Right ventricle myocardium inferior (tissue), 1 donor: ENCODE data around the gene RCAN1. TPM values are rescaled to one million over a fixed set of nuclear protein-coding genes. Genes with fewer than 3 reads are reported as not detected.
A peak's percentile ranks its signal among the peaks of the same experiment; 100 is the strongest.

Experiments
- ATAC-seq: fragments of 200-7000 bp; cut with Tn5 transposase; one replicate; pipeline ENCODE4 v1.9.1; 2020; ENCODE audit warnings: mild to moderate bottlenecking, moderate library complexity
- DNase-seq: peaks from one replicate; pipeline ENCODE4 v3.0.0; 2021; ENCODE audit errors: missing footprints
- intact Hi-C: fragments of 100-400 bp; cut with DNase I; formaldehyde crosslinking; loops from one replicate; pipeline ENCODE4 v1.11.0; 2022
- total RNA-seq: library from RNA; stranded (reverse); fragmentation: NEBNext Ultra II Directional; extraction: Animal tissue kit (Norgen Biotek cat#: 25700); gene quantifications from one replicate; pipeline ENCODE4 v1.2.1, GENCODE V29; 2021
- donor health status: DM: no; HTN: yes; CAD: no; lungs with severe emphysema.

Gene RCAN1
- total RNA-seq, 1 donor from 2014 or later: 36.5 TPM

GRCh38 chr21:34528131-34528561 is 86.8 kb downstream of the RCAN1 start:
- intact Hi-C loops: no loop called here
- no peak for ATAC-seq
- no peak for DNase-seq

DNA sequence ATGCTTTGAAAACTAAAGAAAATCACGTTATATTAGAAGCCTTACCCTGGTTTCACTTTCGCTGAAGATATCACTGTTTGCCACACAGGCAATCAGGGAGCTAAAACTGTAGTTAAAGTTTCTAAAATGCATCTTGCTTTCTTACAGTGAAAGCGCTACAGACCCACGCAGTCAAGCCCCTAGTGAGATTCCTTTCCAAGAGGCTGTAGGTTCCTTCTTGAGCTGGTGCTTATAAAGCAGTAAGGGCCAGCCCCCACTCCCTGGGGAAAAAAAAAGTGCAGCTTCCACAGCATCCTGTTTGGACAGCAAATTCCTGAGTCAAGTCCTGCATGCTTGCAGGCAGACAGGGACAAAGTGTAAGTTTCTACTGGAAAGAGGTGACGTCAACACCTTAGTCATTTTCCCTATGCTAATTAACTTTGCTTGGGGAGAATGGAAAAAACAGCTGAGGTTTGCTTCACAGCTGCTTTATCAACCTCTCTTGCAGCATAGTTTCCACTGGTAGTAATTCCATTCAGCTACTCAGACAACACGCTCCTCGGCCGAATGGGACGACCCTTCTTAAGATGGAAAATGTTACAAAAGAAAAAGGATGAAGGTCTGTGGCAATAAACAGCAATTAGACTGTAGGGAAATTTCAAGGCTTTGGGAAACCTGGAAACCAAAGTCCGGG is 88.2 kb downstream of the RCAN1 start:
- intact Hi-C loops: loop anchor here (2.0 kb wide), 1 partner anchor 56 kb away; no protein-coding TSS in a partner anchor
- DNase-seq (peak; percentile 79), ATAC-seq (peak; percentile 89)

- intact Hi-C loops: loop anchor here (2.0 kb wide), 1 partner anchor 57 kb away; no protein-coding TSS in a partner anchor
- no peak for ATAC-seq
- no peak for DNase-seq
Observed at GRCh38 chr21:34526241-34526617, 88.7 kb downstream of the RCAN1 start.

GRCh38 chr21:34524646-34525601 is 90.0 kb downstream of the RCAN1 start:
- DNase-seq: no peak
- intact Hi-C loops: no loop called here
- no peak for ATAC-seq

DNA sequence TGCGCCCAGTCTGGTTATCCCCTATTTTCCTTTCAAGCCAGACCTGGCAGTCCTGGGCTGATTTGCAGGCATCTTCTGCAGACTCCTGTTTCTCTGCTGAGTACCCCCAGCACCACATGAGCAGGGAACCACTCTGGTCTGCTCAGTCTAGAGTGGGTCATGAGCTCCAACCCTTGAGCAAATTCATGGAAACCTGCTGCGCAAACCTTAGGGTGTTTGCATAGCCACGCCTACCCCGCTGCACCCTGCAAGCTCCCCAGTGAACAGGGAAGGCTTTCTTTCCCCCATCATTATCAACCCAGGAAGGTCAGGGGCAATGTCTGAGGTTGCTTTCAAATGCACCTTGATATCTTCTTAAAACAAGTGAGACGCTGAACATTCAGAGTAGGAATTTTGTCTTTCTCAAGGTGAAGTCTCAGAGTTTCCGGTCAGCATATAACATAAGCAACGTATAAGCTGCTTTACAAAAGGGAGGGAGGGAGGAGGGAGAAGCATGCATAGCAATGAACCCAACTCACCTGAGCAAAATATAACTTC is 91.8 kb downstream of the RCAN1 start:
- no peak for DNase-seq
- ATAC-seq: no peak
- intact Hi-C loops: no loop called here

- ATAC-seq (no peak), DNase-seq (no peak)
- intact Hi-C loops: no loop called here
Observed at GRCh38 chr21:34522284-34522683, 92.6 kb downstream of the RCAN1 start.

DNA sequence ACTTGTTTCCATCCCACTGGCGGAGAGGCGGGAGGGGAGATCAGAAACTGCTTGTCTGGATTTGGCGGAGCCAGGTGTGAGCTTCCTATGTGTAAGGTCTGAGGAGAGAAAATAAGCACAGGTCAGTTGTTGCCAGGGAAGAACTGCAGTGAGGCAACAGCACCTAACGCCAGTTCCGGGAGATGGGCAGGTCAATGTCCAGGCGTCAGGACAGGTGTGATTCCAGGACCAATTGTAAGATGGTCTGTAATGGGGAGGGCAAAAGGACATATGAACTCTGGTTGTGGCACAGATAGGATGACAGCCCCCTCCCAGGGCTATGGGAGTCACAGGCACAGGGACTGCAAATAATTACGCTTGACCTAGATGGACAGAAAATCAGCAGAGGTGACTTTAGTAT is 93.4 kb downstream of the RCAN1 start:
- ATAC-seq: no peak
- intact Hi-C loops: no loop called here
- DNase-seq: no peak

DNA sequence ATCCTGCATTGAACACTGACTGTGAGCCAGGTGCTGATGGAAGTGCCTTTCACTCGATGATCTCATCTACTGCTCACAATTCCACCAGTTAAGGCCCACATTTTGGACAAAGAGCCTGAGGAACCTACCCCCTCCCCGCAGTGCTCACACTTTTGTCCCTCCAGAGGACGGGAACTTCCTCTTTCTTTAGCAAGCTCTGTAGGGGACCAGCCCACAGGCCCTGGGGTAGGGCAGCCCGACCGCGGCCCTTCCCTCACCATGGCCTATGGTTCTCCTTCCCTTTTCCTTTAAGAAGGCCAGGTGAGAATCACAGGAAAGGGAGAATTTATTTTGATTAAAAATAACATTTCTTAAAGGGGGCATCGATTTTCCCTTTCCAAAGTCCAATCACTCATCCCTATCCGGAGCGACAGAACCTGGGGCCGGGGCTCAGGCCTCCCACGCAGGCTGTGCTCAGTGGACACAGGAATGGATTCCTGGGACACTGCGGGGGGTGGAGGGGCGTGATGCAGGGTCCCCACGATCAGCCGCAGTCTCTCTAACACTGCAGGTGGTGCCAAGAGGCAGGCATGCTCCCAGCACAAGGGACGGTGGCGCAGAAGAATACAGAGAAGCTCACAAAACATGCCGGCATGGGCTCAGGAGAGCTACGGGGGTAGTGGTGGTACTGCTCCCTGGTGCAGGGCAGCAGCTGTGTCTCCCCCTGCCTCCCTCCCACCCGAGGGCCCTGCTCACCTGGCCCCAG is 94.0 kb downstream of the RCAN1 start:
- peak; percentile 41 for ATAC-seq
- peak; percentile 72 for DNase-seq
- intact Hi-C loops: no loop called here

GRCh38 chr21:34520281-34520680 is 94.6 kb downstream of the RCAN1 start:
- intact Hi-C loops: no loop called here
- DNase-seq (no peak), ATAC-seq (no peak)

DNA sequence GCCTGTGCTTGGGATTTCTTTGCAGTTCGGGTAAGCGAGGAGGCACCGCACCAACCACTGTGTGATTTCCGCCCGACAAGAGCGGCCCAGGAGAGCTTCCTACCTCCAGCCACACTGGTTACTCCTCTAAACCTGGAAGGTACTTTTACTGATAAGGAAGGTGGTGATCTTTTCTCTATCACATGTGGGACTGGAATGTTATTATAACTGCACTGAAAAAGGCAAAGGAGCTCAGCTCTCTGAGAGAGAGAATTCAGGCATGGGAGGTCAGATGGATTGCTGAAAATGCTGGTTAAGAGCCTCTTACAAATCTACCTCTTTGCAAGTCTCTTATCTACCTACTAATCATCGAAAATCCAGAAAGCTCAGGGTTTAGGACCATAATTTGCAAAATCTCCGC is 95.2 kb downstream of the RCAN1 start:
- intact Hi-C loops: no loop called here
- DNase-seq (no peak), ATAC-seq (no peak)

- intact Hi-C loops: no loop called here
- no peak for DNase-seq
- ATAC-seq: no peak
Observed at GRCh38 chr21:34519016-34519415, 95.9 kb downstream of the RCAN1 start.

DNA sequence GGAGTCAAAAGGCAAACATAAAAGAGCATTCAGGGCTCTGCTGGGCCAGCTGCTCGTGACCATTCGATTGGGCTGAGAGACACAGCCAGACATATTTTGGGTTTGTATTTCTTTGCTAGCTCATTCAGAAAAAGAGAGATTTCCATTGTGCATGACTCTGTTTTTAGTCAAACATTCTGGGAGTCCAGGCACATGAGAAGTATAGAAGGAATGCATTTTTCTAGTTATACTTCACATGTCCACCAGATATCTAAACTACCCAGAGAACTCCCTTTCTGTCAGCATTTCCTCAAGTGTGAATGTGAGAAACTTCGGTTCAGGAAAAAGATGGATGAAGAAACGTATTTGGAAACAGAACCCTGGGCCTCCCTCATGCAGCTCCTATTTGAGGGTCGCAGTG is 96.6 kb downstream of the RCAN1 start:
- intact Hi-C loops: no loop called here
- ATAC-seq (no peak), DNase-seq (no peak)

DNA sequence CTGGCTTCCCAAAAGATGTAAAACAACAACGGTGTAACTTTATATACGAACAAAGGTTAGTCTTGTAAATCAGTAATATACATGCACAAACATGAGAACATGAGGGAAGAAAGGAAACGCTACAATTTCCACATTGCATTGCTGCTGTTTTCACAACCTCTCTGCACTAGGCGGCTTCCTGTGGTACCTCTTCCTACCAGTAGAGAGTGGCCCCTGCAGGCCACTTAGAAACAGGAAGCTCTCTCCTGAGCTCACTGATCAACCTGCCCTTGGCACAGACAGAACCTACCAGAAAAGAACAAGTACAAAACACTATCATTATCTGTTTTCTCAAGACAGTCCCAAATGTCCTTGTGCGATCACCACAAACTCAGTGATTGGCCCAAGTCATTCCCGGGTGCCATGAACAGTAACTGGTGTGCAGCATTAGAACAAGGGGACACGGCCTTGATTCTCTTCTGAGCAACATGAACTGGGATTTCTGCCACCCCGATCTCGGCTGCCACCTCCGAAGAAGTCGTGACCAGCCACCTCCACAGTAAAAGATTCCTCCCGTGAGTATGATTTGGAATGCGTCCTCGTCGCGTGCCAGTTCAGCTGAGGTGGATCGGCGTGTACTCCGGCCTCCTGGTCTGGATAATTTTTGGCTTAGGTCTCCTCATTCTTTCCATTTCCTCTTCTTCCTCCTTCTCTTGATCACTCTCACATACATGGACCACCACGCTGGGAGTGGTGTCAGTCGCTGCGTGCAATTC is 97.2 kb downstream of the RCAN1 start:
- DNase-seq: peak; percentile 60
- intact Hi-C loops: no loop called here
- no peak for ATAC-seq

- DNase-seq: no peak
- ATAC-seq: no peak
- intact Hi-C loops: no loop called here
Observed at GRCh38 chr21:34517039-34517438, 97.9 kb downstream of the RCAN1 start.

GRCh38 chr21:34514576-34515115 is 100.3 kb downstream of the RCAN1 start:
- no peak for DNase-seq
- ATAC-seq: no peak
- intact Hi-C loops: no loop called here

DNA sequence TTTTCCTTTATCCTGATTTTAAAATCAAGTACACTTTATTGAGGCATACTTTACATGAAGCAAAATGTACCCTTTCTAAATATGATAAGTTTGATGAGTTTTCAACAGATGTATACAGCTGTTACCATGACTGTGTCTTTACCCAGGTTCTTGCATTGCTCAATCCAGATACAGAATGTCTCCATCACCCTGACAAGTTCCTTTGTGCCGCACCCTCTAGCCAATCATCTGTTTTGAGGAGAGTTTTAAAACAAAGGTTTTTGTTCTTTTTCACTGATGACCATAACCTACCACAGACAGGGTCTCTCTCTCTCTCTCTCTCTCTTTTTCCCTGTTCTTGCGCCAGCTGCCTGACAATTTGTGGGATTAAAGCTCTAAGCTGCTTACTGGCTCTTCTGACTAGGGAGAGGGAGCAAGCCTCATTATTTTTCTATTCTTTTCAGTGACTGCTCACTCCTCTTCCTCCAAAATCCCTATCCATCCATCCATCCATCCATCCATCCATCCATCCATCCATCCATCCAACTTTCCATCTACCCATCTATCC is 101.7 kb downstream of the RCAN1 start:
- DNase-seq (no peak), ATAC-seq (peak; percentile 45)
- intact Hi-C loops: no loop called here

GRCh38 chr21:34511787-34512455 is 103.0 kb downstream of the RCAN1 start, which contains the start of gene KCNE1:
Gene KCNE1, minus strand, starts transcription at chr21:34512210. Its CDS starts 62,576 bp downstream, at chr21:34449634.
- ATAC-seq (peak; percentile 55), DNase-seq (peak; percentile 81)
- intact Hi-C loops: no loop called here
